OCI-LY3 (cell line): ENCODE data around the gene REC114.

Source experiments
- H2AFZ ChIP-seq: fragments of 200-600, 300-600 bp; shearing (Covaris generic); 2 replicates; pipeline ENCODE4 v1.6.0; 2014; ENCODE audit warnings: antibody characterized with exemption, low read depth, low read length
- H3K27ac ChIP-seq: fragments of 200-600, 300-600 bp; sonication (generic); 2 replicates; pipeline ENCODE4 v1.5.1; 2014; ENCODE audit warnings: mild to moderate bottlenecking, low read length, moderate library complexity, mixed read lengths
- H3K27me3 ChIP-seq: fragments of 200-600, 300-600 bp; sonication (generic); 2 replicates; pipeline ENCODE4 v1.6.1; 2014; ENCODE audit warnings: low read depth, low read length, mixed read lengths
- H3K36me3 ChIP-seq: fragments of 200-600, 300-600 bp; sonication (generic); replicated peaks from 2 replicates; pipeline ENCODE3; 2014; ENCODE audit warnings: low read depth, low read length, mixed read lengths
- H3K4me1 ChIP-seq: fragments of 300-600, 200-600 bp; sonication (generic); 2 replicates; pipeline ENCODE4 v1.6.1; 2014; ENCODE audit warnings: low read length, mixed read lengths
- H3K4me2 ChIP-seq: fragments of 200-600, 300-600 bp; sonication (generic); 2 replicates; pipeline ENCODE4 v1.6.1; 2014; ENCODE audit warnings: low read length, mixed read lengths
- H3K4me3 ChIP-seq: fragments of 300-600, 200-600 bp; sonication (generic); 2 replicates; pipeline ENCODE4 v1.5.1; 2014; ENCODE audit warnings: antibody characterized with exemption, mild to moderate bottlenecking, low read length, moderate library complexity
- H3K79me2 ChIP-seq: fragments of 300-600, 200-600 bp; shearing (Covaris generic); 2 replicates; pipeline ENCODE4 v1.6.1; 2014; ENCODE audit warnings: mild to moderate bottlenecking, low read length, mixed read lengths
- H3K9ac ChIP-seq: fragments of 300-600, 200-600 bp; shearing (Covaris generic); 2 replicates; pipeline ENCODE4 v1.6.0; 2014; ENCODE audit warnings: mild to moderate bottlenecking, low read length, moderate library complexity
- H3K9me3 ChIP-seq: fragments of 200-600, 300-600 bp; shearing (Covaris generic); 2 replicates; pipeline ENCODE4 v1.6.1; 2014; ENCODE audit warnings: low read length, mixed read lengths; ENCODE audit not compliant: insufficient read depth
- H4K20me1 ChIP-seq: fragments of 200-600, 300-600 bp; sonication (generic); 2 replicates; pipeline ENCODE4 v1.6.1; 2016; ENCODE audit warnings: low read length, mixed read lengths; ENCODE audit not compliant: insufficient read depth
- EZH2phosphoT487 ChIP-seq: fragments of 200-600 bp; shearing (Covaris generic); IDR thresholded peaks from 2 replicates; pipeline ENCODE4 v1.6.1; 2018; ENCODE audit warnings: antibody characterized with exemption, mixed run types, low read depth
- TF ChIP-seq, protein P1 (sequence below): fragments of 200-600, 300-600 bp; sonication (generic); IDR thresholded peaks from 2 replicates; pipeline ENCODE4 v1.5.1; 2014; ENCODE audit warnings: antibody characterized with exemption, low read length, low read depth

Gene REC114

DNA sequence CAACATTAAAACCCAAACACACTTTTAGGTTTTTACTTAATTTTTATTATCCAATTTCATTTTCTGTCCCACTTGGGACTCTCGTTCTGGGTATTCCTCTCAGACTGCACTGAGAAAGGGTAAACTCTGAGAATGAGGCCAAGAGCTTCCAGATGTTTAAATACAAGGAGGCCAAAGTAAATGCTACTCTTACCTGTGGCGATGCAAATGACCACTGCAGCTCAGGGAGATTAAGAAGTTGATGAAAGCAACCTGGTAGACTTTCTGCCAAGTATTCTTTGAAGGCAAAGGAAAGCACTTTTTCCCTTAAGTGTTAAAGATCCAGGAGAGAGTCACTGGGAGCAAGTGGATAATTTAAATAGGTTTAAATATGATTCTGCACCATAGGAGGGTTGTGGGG lies 151.1 kb downstream of the REC114 start:
- H2AFZ ChIP-seq, result no peak overlapping the region
- H3K9ac ChIP-seq, result no peak overlapping the region
- H3K79me2 ChIP-seq, result peaks cover 68% of the 10 kb centered on the region
- no peak overlapping the region for H3K4me2 ChIP-seq
- H3K27ac ChIP-seq, result no peak overlapping the region
- no peaks in the 10 kb centered on the region for H3K4me1 ChIP-seq
- peaks cover 12% of the 10 kb centered on the region for H3K36me3 ChIP-seq
- H3K27me3 ChIP-seq, result no peaks in the 10 kb centered on the region
- peaks cover 76% of the 10 kb centered on the region for H4K20me1 ChIP-seq
- no peak overlapping the region for H3K4me3 ChIP-seq
- H3K9me3 ChIP-seq, result no peaks in the 10 kb centered on the region
- TF ChIP-seq, protein P1, sequence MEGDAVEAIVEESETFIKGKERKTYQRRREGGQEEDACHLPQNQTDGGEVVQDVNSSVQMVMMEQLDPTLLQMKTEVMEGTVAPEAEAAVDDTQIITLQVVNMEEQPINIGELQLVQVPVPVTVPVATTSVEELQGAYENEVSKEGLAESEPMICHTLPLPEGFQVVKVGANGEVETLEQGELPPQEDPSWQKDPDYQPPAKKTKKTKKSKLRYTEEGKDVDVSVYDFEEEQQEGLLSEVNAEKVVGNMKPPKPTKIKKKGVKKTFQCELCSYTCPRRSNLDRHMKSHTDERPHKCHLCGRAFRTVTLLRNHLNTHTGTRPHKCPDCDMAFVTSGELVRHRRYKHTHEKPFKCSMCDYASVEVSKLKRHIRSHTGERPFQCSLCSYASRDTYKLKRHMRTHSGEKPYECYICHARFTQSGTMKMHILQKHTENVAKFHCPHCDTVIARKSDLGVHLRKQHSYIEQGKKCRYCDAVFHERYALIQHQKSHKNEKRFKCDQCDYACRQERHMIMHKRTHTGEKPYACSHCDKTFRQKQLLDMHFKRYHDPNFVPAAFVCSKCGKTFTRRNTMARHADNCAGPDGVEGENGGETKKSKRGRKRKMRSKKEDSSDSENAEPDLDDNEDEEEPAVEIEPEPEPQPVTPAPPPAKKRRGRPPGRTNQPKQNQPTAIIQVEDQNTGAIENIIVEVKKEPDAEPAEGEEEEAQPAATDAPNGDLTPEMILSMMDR, result no peak
- no peak for TF ChIP-seq EZH2phosphoT487

DNA sequence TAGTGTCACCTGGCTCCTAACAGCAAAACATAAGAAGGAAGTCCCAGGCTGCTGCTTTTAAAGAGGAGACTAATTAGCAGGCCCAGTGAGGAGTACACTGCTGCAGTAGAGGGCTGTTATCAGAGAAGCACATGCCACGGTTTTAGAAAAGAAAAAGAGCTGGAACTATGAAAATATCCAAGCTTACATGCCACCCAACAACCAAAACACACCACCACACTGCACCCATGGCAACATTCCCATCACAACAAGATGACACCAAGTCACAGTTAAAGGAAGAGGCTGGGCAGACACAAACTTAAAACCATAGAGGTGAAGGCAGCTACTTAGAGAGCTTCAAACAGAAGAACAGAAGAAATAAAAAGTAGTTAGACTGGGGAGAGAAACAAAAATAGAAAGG lies 153.2 kb downstream of the REC114 start:
- Histone ChIP-seq H3K4me1 (no peaks in the 10 kb centered on the region), H2AFZ (no peak overlapping the region), H3K79me2 (peaks cover 85% of the 10 kb centered on the region), H4K20me1 (peaks cover 88% of the 10 kb centered on the region), H3K27ac (no peak overlapping the region), H3K4me3 (no peak overlapping the region), H3K9ac (no peak overlapping the region), H3K27me3 (no peaks in the 10 kb centered on the region), H3K9me3 (no peaks in the 10 kb centered on the region), H3K4me2 (no peak overlapping the region), H3K36me3 (peaks cover 8% of the 10 kb centered on the region)
- TF ChIP-seq EZH2phosphoT487, result no peak
- TF ChIP-seq, protein P1, result no peak

DNA sequence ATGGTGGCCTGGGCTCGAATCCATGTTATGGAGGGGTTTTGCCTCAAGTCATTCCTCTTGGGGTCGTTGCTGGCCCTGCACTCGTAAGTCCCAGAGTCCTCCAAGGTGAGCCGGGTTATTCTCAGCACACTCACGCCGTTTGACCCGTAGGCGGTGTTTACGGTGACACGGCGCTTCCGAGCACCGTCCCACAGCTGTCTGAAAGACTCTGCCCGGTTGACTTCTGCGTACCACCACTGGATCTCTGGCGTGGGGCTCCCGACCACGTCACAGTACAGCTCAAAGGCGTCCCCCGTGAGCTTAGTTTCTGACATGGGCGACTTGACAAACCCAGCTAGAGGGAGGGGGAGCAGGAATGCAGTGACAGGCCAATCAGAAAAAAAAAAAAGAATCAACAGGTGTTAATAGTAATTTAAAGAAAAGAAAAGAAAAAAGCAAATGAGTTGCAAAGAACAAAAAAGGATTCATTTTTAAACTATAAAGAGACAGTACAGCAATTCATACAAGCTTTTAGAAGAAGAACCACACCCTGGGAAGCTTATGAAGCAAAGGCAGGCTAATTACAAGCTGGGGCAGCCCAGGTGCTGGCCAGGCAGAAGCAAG lies 154.2 kb downstream of the REC114 start:
- Histone ChIP-seq H3K79me2 (peaks cover 90% of the 10 kb centered on the region), H3K27ac (no peak overlapping the region), H3K36me3 (peaks cover 2% of the 10 kb centered on the region), H2AFZ (no peak overlapping the region), H3K4me3 (no peak overlapping the region), H3K4me2 (no peak overlapping the region), H3K9me3 (no peaks in the 10 kb centered on the region), H3K4me1 (no peaks in the 10 kb centered on the region), H3K27me3 (no peaks in the 10 kb centered on the region), H3K9ac (no peak overlapping the region), H4K20me1 (peaks cover 89% of the 10 kb centered on the region)
- TF ChIP-seq EZH2phosphoT487, result no peak
- TF ChIP-seq, protein P1, result no peak

DNA sequence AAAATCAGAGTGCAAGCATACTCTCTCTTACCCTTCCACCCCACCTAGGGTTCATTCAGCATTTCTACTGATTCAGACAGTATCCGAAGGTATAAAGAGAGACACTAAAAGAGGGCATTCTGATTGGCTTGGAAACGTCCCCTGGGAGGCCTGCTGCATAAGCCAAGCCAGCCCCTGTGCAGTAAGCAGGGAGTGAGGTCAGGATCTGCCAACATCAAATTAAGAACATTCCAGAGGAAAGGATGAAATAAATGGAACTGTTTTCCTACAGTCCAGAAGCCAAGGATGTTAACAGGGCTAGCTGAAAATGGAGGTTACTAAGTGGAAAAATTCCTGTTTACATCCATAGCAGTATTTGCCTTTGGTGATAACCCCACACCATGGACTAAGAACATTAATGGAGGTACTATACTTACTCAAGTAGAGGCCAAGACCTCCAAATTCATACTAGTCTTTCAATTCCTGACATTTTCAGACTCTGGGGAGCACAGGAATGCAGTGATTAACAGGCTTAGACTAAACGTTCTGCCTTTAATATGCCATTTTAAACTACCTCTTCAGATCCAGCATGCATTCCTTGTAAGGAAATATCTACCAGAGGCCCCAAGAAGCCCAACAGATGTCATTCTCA lies 155.7 kb downstream of the REC114 start:
- H2AFZ ChIP-seq, result no peak overlapping the region
- H4K20me1 ChIP-seq, result peaks cover 89% of the 10 kb centered on the region
- H3K36me3 ChIP-seq, result no peaks in the 10 kb centered on the region

More for the DNA sequence above, 155.7 kb downstream of the REC114 start:
- H3K79me2 ChIP-seq, result peaks cover 91% of the 10 kb centered on the region
- no peak overlapping the region for H3K9ac ChIP-seq
- H3K27me3 ChIP-seq, result no peaks in the 10 kb centered on the region
- H3K27ac ChIP-seq, result no peak overlapping the region
- H3K4me3 ChIP-seq, result no peak overlapping the region
- no peak for TF ChIP-seq EZH2phosphoT487
- TF ChIP-seq, protein P1, result no peak
- no peaks in the 10 kb centered on the region for H3K4me1 ChIP-seq
- H3K9me3 ChIP-seq, result no peaks in the 10 kb centered on the region
- no peak overlapping the region for H3K4me2 ChIP-seq
